Measurements from ENCODE around the gene LSM4.

LSM4 gene

DNA sequence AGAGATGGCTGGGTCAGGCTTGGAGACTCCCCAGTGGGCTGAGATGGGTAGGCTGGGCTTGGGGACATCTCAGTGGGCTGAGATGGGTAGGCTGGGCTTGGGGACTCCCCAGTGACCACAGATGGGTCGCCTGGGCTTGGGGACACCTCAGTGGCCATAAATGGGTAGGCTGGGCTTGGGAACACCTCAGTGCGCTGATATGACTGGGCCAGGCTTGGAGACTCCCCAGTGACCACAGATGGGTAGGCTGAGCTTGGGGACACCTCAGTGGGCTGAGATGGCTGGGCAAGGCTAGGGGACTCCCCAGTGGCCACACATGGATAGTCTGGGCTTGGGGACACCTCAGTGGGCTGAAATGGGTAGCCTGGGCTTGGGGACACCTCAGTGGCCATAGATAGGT, 61.4 kb downstream of the LSM4 start:
- FAIRE-seq (no peak), DNase-seq (ENCODE audit: insufficient read length, low spot score) (no peak)

DNA sequence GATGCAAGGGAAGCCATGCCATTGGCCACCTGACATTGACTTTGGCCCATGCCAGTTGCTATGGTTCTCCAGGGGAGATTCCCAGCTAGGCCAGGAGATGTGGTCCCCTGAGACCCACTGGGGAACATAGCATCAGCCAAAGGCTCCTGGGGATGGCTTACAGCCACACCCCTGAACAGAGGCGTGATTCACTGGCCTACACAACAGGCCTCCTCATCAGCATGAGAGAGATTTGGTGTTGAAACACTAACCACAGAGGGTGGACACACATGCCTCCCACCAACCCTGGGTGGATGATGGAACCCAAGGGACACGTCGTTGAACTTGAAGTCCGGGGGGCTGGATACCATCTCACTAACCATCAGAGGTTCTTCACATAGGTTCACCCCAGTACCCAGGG, 63.0 kb downstream of the LSM4 start:
- DNase-seq (ENCODE audit: insufficient read length, low spot score) (no peak), FAIRE-seq (no peak)

DNA sequence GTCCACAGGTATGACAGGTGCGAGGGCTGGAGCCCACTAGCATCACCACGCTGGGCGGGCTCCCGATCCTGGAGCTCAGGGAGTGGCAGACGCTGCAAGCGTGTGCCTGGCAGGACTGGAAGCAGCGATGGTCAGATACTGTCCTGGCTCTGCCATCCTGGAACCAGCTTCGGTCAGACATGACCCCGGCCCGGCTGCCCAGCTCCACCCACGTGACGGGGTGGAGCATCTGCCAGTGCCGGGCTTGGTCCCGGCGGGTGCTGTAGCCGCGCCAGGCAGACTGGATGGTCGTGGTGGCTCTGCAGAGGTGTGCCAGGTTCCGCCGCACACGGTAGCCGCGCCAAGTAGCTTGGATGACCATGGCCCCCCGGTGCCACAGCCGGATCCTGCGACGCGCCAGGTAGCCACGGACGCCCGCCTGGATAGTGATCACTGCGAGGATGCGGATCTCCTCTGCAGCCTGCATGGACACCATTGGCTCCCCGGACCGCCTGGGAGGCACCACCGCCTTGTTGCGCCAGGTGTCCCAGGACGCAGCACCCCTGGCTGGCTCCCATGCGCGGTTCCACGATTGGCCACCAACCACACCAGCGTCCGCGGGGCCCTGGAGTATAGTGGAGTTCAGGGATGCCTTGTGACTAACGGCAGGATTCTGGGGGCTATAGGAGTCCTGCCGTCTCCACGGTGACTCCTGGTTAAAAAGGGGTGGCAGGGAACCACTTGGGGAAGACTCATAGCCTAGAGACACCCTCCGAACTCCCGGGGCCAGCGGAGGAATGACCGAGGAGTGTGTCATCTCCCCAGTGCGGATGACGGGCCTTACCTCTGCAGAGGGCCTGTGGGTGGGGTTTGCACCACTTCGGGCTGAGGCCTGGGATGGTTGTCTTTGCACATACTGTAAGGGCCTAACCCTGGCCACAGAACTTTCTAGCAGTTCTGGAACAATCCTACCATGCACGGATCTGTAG, 65.1 kb downstream of the LSM4 start:
- DNase-seq (ENCODE audit: insufficient read length, low spot score) (no peak), FAIRE-seq (no peak)
